ENCODE results near the gene LRRC23. TPM values are rescaled to one million over a fixed set of nuclear protein-coding genes. Genes with fewer than 3 reads are reported as not detected.
A peak's percentile ranks its signal among the peaks of the same experiment; 100 is the strongest.

Gene LRRC23
- total and polyA plus RNA-seq, 2 donors (not counting 1 experiment from before 2014, with no cell fraction given): 5.3 to 14.4 TPM

GRCh38 chr12:6959805-6960592 lies 55.4 kb downstream of the LRRC23 start:
- Histone ChIP-seq H2AFZ (ENCODE audit: insufficient read depth, low read depth, low read length, poor library complexity, severe bottlenecking) (no peak overlapping the region), H3K27ac (ENCODE audit: low read length in 2 of 2) (peak overlapping the region; percentile 95 to 99), H4K20me1 (ENCODE audit: control insufficient read depth, insufficient read depth, low read length, poor library complexity, severe bottlenecking) (peaks cover 24% of the 10 kb centered on the region), H3K9me3 (ENCODE audit: control extremely low read depth in 1 of 3, control insufficient read depth in 2 of 3, insufficient read depth in 1 of 3, low read length in 2 of 3) (no peaks in the 10 kb centered on the region), H3K4me1 (ENCODE audit: control insufficient read depth in 2 of 2, insufficient read depth in 2 of 2, low read length in 2 of 2) (peaks cover 95 to 98% of the 10 kb centered on the region in 2 donors), H3K36me3 (replicated peaks in 1 of 2; ENCODE audit: control extremely low read depth in 1 of 2, control insufficient read depth in 1 of 2, extremely low read depth in 1 of 2, insufficient read depth in 2 of 2, low read length in 1 of 2) (peaks cover 0 to 70% of the 10 kb centered on the region in 2 experiments), H3K79me2 (ENCODE audit: control insufficient read depth, insufficient read depth, low read length) (peaks cover 54% of the 10 kb centered on the region), H3K4me2 (replicated peaks; ENCODE audit: low read depth, low read length, poor library complexity, severe bottlenecking) (peak overlapping the region; percentile 92), H3K4me3 (ENCODE audit: control extremely low read depth in 1 of 5, extremely low read depth in 1 of 5, insufficient read depth in 1 of 5, low read depth in 2 of 5, low read length in 4 of 5) (peak overlapping the region in 4 of 5 experiments; percentile 43 to 57 (median 50)), H3K9ac (ENCODE audit: low read length) (peak overlapping the region; percentile 69), H3K27me3 (replicated peaks in 1 of 4; ENCODE audit: control extremely low read depth in 1 of 4, control insufficient read depth in 3 of 4, insufficient read depth in 4 of 4, low read length in 3 of 4) (no peaks in the 10 kb centered on the region)
- DNase-seq: no peak
- 68% methylated on average over 12 of the region's 26 CpGs for WGBS (ENCODE audit: insufficient coverage)
- H3K27me3 Mint-ChIP-seq: no peaks in the 10 kb centered on the region
- H3K4me1 Mint-ChIP-seq: peaks cover 93% of the 10 kb centered on the region
- intact Hi-C loops (cut with micrococcal nuclease): loop anchor here (1.0 to 2.0 kb wide), 2 partner anchors 9 to 91 kb away; partner anchors contain the start of gene PTPN6
- ATAC-seq (ENCODE audit: low read depth): no peak
- H3K4me3 Mint-ChIP-seq: peak overlapping the region; percentile 91
- peak overlapping the region; percentile 98 for H3K27ac Mint-ChIP-seq
- no peaks in the 10 kb centered on the region for H3K9me3 Mint-ChIP-seq (ENCODE audit: insufficient read depth)
- TF ChIP-seq EZH2 (IDR thresholded peaks at IDR 0.05; ENCODE audit: borderline replicate concordance, insufficient read depth, low read depth, low read length, poor library complexity, severe bottlenecking): no peak
- TF ChIP-seq CTCF (IDR thresholded peaks at IDR 0.05): no peak
- POLR2A ChIA-PET: interaction anchor here (0.6 to 18.2 kb wide), 7 partner anchors 10 to 87 kb away, joined by 3 to 662 read pairs (median 5); partner anchors contain the start of genes C12orf57, EMG1, PHB2 and PTPN6
- CTCF ChIA-PET: interaction anchor here (0.6 to 13.5 kb wide), 12 partner anchors 8 to 207 kb away, joined by 3 to 944 read pairs (median 5); partner anchors contain the start of genes C12orf57, LPCAT3, MLF2 and PTPN6

Data from B cell (primary cell).